GOT3 (cell line): ENCODE measurements around the gene VHLL.
A peak's percentile ranks its signal among the peaks of the same experiment; 100 is the strongest.
"Not testable (repeated sequence)": the region's sequence is repeated elsewhere in the genome, so short reads cannot be mapped to it uniquely, and the experiment has no call there.

Experiments used
- DNase-seq: peaks from one replicate; lab custom pipeline; 2025; ENCODE audit warnings: mixed read lengths; lab: John Stamatoyannopoulos, UW

VHLL gene

DNA sequence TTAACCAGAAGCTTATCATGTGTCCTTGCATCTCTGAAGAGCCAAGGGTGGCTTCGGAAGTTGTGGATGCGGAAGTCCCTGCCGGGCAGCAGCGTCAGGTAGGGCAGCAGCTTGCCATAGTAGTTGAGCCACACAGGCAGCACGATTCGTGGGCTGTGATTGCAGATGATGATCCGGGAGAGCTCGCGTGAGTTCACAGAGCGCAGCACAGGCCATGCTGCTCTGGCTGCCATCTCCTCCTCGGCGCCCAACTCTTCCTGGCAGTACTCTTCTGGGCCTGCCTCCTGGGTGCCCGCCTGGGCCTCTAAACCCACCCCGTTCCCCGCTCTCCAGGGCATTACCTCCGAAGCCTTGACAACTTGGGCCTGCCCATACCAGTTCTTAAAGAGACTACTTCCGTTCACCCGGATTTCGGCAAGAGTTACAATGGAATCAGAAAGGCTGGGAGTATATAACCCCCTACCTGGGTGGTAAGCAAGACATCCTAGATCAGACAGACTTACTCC lies at the start of gene VHLL:
Gene VHLL (minus strand): TSS at position 456 of the 506 bp plus-strand sequence. CDS start 118 bp downstream, at position 338.
- no peak for DNase-seq

DNA sequence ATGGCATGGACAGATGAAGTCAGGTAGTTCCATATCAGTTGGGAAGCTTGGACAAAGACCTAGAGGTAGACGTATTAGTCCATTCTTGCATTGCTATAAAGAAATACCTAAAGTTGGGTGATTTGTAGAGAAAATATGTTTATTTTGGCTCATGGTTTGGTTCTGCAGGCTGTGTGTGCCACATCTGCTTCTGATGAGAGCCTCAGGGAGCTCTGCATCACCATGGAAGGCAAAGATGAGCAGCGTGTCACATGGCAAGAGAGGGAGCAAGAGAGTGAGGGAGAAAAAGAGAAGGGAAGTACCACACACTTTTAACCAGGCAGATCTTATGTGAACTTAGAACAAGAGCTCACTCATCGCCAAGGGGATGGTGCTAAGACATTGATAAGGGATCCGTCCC lies 48.2 kb upstream of the VHLL start:
- no peak for DNase-seq

DNA sequence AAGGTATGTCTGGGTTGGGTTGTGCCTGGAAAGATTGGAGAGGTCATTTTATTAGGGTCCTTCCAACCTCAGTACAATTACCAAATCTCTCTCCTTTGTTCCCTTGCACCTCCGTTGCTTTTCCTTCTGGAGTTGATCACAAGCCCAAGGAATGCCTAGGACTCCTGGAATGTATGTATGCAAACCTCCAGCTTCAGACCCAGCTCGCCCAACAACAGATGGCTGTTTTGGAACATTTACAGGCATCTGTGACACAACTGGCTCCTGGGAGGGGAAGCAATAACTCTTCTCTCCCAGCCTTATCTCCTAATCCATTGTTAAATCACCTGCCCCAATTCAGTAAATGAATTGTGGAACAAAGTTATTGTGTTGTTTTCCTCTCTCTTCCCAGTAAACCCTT lies 47.5 kb upstream of the VHLL start:
- DNase-seq = no peak

DNA sequence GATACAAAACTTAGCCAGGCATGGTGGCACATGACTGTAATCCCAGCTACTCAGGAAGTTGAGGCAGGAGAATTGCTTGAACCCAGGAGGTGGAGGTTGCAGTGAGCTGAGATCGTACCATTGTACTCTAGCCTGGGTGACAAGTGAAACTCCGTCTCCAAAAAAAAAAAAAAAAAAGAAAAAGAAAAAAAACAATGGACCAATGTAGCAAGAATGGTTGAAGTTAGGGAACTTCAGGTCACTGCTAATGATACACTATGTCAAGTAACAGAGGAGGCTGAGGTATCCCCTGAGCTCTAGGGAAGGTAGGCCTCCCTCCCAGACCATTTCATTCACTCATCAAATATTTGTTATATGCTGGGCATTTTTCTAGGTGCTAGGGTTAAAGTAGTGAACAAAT lies 46.9 kb upstream of the VHLL start:
- DNase-seq = not testable (repeated sequence)

DNA sequence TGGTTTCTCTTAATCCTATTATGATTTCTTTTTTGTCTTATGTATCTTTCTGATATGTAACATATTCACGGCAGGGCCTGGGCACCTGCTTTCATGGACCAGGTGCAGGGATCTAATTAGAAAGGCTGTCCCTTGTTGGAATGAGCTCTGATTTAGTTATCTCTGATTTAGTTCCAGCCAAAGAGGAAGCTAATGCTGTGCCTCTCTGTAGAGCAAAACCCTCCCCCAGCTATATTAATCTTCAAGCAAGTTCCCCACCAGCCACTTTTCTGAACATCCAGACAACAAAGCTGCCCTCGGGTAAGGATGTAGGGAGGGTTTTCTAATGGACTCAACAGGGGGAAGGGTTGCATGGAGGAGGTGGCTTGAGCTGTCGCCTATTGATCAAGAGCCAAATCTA lies 45.3 kb upstream of the VHLL start:
- no peak for DNase-seq

DNA sequence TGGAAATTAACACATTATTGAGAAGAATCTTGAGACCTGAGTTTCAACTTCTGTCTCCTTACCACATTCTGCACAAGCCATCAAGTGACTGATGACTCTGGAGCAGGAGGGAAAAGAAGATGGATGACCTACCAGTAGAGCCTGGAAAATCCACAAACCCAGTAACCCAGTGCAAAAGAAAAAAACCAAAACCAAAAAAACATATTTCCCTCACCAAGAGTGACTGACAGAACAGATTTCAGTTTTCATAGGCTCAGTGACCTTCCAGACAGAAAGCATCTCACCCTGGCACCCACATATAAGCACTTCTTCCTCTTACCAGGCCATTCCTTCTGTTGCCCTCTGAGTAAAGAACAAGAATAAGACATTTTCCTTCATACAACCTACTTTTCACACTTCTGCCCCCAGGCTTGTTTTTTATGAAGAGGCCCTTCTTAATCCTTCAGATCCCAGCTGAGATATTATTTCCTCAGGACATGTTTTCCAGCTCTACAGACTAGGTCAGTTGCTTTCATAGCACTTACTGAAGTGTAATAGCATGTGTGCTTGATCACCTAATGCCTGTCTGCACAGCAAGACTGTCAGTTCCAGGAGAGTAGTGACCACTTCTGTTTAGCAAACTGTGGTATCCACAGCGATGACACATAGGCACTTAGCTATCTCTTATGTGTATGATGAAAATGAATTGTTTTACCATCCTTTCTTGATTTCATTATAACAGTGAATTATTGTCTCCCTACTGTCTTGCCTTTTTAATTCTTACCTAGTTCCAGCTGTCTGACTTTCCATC lies 43.3 kb upstream of the VHLL start:
- DNase-seq = no peak

DNA sequence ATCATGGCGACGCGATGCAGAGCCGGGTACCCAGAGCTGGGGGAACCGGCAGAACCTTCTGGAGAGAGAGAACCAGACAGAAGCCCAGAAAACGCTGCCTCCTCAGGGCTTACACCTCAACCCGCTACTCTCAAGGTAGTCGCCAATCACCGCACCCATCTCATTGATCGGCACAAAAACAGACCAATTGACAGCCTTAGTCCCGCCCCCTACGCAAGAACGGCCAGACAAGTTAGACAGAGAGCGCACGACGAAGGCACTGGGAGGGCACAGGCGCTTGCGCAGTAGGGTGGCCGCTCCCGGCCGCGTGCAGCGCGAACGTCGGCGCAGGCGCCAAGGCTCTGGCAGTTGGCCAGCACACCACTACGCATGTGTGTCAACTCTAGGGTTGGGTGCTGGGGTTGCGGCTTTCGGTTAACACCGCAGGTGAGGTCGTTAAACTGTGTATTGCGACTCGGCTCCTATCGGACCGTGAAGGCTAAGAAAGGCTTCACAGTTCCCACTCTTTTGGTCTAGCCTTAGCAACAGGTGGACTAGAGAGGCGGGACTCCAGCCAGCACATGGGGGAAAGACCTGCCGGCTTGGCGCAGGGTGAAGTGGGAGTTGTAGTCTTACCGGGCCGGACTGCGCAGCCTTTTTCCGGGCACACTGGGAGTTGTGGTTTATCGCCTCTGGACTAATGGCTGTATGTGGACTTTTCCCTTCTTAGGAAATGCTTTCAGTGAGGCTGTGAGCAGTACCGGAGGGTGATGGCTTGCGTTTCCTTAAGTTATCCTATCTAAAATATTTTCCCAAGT lies 39.3 kb upstream of the VHLL start, which contains the start of the genes CCT3 and TSACC:
Gene CCT3 (minus strand): TSS at position 113 of the 797 bp plus-strand sequence. CDS start 108 bp downstream, at position 5.
Gene TSACC (plus strand): TSS at position 347 of the 797 bp plus-strand sequence. CDS start 1,232 bp downstream, outside the sequence.
- DNase-seq = peak; percentile 95

DNA sequence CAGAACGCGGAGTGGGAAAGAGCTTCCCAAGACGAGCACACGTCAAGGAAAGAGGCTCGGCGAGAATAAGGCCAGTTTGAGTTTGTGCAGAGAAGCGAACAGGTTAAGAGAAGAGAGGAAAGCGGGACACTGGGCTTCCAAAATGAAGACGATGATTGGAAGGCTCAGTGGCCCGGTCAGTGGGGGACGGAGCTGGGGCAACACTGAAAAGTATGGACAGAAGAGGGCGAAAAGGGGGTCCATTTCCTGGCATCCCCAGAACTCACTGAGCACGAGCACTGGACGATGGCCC lies 38.7 kb upstream of the VHLL start:
- DNase-seq = no peak

DNA sequence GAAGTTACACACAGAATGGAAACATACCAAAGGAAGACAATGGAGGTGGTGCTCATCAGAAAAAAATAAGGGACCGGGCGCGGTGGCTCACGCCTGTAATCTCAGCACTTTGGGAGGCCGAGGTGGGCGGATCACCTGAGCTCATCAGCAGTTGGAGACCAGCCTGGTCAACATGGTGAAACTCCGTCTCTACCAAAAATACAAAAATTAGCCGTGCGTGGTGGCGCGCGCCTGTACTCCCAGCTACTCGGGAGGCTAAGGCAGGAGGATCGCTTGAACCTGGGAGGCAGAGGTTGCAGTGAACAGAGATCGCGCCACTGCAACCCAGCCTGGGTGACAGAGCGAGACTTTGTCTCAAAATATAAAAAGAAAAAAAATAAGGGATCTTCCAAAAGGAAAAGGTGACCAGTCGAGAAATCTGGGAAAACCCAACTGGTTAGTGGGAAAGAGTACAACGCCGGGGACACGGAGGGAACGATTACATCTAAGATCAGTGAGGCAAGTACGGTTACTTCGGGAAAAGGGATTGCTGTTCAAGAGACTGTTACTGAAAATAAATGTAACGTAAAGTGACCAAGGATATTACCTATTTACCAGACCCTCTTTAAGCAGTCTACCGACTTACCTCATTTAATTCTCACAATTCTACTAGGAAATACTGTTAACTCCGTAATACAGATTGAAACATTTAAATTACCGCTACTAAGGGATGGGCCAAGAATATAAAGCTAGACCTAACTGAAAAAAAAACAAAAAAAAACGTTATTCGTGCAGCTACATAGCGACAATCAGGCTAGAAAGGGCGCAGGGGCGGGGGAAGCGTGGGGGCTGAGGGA lies 38.2 kb upstream of the VHLL start:
- no peak for DNase-seq

DNA sequence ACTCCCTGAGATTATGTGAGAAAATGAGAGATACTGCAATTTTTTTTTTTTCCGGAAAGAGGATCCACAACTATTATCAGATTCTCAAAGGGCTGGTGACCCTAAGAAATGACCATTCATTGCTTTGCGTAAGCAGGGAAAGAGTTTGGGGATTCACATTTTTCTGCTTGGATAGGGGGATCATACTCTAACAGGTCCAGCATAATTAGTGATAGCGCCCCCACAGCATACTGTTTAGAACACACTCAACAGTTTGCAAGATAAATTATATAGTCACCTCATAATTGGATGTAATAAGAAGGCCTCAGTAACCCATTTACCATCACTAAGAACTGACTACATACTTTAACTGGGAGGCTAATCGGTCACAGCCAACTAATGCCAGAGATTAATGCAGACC lies 37.1 kb upstream of the VHLL start:
- no peak for DNase-seq

DNA sequence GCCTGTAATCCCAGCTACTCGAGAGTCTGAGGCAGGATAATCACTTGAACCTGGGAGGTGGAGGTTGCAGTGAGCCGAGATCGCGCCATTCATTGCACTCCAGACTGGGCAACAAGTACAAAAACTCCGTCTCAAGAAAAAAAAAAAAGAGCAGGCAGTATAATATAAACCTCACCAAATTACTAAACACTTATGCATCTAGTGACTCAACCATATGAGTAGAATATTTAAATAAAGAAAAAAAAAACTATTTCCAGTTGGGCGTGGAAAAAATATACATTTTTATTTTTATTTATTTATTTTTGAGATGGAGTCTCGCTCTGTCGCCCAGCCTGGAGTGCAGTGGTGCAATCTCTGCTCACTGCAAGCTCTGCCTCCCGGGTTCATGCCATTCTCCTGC lies 24.1 kb upstream of the VHLL start:
- not testable (repeated sequence) for DNase-seq

DNA sequence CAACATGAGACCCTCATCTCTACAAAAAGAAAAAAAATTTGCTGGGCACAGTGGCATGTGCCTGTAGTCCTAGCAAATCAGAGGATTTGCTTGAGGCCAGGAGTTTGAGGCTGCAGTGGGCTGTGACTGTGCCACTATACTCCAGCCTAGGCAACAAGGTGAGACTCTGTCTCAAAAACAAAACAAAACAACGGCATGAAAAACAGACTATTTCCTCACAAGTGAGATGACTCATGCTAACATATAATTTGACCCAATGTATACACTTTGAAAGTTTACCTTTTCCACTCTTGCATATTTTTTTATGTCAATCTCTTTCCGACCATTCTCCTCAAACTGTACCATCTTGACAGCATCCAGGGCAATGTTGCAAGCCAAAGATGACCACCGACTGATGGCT lies 21.5 kb upstream of the VHLL start:
- DNase-seq = no peak

DNA sequence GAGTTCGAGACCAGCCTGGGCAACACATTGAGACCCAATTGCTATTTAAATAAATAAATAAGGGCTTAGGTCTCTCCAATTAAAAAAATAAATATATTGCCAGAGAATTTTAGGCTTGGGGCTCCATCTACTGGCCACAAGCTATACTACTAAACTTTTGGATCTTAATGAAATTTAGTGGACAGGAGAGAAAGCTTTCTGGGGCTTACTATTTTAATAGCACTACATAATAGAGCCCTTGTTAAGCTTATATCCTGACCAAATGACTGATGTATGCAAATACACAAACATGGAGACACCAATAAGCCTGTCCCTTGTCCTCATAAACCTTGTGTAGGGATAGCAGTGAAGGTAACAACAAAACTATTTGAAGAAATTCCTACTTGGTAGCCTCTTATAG lies 20.6 kb upstream of the VHLL start:
- no peak for DNase-seq

DNA sequence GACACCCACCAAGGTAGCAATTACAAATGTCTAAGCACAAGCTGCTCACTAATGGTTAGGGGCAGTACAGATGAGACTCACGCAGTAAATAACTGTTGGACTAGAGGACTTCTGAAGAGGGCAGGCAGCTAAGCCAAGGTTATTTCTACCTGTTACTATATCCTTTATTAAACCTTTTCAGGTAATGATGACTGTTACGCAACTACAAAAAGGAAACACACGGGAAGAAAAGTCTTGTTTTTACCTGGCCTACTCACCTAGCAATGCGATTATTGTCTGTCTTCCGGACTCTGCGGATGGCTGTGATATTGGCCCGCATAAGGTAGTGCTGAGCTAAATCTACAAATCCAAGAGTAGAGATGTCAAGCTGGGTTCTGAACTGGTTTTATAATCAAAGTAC lies 17.8 kb upstream of the VHLL start:
- no peak for DNase-seq

DNA sequence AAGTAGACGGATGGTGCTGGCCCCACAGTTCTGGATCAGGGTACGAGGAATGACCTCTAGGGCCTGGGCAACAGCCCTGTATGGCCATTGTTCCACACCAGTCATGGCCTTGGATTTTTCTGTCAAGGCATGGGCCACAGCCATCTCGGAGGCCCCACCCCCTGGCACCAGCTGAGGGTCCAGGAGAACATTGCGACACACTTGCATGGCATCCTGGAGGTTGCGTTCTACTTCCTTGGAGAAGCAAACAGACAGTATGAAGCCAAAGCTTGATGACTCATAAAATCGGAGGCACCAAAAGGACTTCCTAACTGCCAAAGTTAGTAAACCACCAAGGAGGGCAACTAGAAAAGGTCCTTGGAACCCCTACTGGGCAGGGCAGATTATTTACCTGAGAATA lies 11.9 kb upstream of the VHLL start:
- no peak for DNase-seq

DNA sequence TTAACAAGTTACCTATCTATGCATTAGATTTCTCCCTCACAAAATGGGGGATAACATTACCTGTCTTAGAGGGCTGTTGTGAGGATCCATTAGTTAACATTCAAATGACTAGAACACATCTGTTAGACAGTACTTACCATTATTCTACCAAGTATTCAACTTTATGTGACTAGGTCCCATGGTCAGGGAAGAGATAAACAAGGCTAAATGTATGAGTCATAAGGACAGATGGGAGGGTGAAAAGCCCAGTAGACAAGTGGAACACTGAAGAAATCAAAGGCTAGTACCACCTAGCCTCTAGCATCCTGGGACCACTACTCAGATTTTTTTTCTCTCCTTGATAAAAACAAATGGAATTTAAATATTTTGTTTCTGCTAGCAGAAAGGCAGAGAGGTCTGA lies 9.0 kb upstream of the VHLL start:
- DNase-seq = no peak

DNA sequence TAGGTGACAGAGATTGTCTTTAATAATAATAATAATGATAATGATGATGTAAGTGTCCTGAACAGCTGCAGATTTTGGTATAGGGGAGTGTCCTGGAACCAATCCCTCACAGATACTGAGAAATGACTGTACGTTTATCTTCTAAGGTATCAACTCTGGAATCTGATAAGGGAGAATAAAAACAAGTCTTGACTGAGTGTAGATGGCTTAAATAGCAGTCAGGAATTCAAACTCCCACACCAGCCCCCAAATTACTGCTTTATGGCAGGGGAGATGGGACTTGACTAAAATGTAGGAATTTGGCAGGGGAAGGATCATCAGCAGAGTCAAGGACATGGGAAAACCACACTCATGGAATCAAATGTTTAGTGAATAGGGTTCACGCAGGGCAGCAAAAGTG lies 6.1 kb upstream of the VHLL start:
- no peak for DNase-seq

DNA sequence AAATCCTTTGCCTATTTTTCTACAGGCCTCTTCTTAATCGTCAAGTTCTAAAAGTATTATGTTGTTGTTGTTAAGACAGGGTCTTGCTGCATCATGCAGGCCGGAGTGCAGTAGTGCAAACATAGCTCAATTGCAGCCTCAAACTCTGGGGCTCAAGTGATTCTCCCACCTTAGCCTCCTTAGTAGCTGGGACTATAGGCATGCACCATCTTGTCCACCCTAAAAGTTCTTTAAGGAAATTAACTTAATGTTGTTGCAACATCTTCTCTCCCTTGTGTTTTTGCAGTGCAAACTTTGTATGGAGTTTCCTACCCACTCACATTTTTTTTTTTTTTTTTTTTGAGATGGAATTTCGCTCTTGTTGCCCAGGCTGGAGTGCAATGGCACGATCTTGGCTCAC lies 4.1 kb upstream of the VHLL start:
- DNase-seq = no peak

DNA sequence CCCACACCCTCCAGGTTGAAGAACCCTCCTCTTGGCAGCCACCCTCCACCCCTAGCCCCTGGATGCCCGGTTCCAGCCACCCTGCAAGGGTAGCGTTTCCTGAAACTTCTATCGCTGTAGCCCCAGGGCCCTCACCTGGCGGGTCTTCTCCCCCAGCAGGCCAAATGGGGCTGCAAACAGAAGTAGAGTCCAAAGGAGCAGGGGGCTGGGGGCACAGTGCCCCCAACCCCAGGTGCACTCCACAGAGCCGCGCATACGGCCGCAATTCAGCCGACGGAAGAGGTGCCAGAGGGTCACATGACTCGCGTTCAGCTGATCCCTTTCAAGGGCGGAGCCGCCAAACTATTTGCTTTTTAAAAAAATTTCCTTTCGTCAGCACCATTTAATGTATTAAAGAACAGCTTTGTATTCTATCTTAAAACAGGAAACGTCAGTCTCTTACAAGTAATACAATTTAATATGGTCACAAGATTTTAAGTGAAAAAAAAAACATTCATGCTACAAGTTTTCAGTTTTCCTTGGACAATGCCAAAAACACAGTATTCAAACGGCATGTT lies 3.6 kb downstream of the VHLL start, which contains the start of gene GLMP:
Gene GLMP (minus strand): TSS at position 289 of the 557 bp plus-strand sequence. CDS start 34 bp downstream, at position 255.
- DNase-seq = no peak

DNA sequence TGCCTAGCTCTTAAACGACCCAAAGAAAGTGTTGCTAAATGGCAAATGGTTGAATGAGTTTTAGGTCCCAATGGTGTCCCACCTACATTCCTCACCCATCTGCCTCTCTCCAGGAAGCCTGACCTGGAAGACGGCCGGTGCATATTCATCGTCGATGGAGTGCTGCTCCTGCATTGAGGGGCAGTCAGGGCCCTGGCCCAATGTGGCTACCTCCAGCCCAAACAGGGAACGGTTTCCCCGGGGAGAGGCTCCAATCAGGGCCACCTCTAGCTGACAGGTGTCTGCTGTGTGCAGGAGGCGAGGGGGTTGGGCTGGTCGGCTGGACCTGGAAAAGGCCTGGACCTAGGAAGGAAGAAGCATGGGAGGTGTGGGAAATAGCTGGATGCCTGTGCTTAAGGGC lies 5.2 kb downstream of the VHLL start:
- DNase-seq = no peak

DNA sequence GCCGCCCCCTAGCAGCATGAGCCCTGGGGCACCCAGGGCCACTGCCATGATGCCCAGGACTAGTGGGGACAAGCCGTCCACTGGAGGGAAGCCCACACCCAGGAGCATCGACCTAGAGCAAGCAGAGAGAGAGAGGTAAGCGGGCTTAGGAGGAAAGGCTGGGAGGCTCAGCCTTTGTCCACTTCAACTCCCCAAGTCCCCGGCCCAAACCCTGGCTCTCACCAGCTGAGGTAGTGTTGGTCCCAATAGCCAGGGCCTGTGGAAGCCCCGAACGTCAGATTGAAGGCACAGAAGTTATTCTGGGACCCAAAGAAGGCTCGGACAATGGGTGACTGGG lies 6.0 kb downstream of the VHLL start:
- no peak for DNase-seq
